C4-2B (cell line): ENCODE data around the gene PRPSAP2.

ENCODE experiments used
- H3K27ac ChIP-seq: fragments of 450-650 bp; 2 replicates; pipeline ENCODE4 v1.5.1; 2017
- ZFX ChIP-seq: fragments of 450-650 bp; IDR thresholded peaks from 2 replicates; pipeline ENCODE4 v1.6.1; 2017
- TF ChIP-seq, protein P1 (sequence below): fragments of 450-650 bp; conservative IDR thresholded peaks from 2 replicates; pipeline ENCODE4 v1.5.1; 2017; ENCODE audit warnings: mild to moderate bottlenecking

The PRPSAP2 gene

DNA sequence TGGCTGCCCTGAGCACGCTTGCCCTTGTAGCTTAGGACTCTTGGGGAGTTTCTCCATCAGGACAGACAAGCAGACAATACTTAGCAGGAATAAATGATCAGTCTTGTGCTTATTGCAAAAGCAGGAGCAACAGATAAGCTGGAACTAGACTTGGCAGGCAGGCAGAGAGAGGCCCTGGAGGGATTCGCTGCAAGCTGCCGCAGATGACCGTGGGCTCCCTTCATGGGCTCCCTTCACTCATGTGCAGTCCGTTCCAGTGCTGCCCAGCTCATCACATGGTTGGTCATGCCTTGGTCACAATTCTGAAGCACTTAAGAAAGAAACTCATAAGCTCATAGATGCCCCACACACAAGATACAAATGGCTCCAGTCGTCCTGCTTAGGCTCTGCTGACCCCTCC, 91.6 kb downstream of the PRPSAP2 start:
- TF ChIP-seq, protein P1, sequence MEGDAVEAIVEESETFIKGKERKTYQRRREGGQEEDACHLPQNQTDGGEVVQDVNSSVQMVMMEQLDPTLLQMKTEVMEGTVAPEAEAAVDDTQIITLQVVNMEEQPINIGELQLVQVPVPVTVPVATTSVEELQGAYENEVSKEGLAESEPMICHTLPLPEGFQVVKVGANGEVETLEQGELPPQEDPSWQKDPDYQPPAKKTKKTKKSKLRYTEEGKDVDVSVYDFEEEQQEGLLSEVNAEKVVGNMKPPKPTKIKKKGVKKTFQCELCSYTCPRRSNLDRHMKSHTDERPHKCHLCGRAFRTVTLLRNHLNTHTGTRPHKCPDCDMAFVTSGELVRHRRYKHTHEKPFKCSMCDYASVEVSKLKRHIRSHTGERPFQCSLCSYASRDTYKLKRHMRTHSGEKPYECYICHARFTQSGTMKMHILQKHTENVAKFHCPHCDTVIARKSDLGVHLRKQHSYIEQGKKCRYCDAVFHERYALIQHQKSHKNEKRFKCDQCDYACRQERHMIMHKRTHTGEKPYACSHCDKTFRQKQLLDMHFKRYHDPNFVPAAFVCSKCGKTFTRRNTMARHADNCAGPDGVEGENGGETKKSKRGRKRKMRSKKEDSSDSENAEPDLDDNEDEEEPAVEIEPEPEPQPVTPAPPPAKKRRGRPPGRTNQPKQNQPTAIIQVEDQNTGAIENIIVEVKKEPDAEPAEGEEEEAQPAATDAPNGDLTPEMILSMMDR, result no peak
- TF ChIP-seq ZFX, result no peak
- no peak overlapping the region for H3K27ac ChIP-seq

GRCh38 chr17:18950346-18950745, 92.4 kb downstream of the PRPSAP2 start:
- no peak overlapping the region for H3K27ac ChIP-seq
- TF ChIP-seq ZFX, result no peak
- TF ChIP-seq, protein P1, result no peak

DNA sequence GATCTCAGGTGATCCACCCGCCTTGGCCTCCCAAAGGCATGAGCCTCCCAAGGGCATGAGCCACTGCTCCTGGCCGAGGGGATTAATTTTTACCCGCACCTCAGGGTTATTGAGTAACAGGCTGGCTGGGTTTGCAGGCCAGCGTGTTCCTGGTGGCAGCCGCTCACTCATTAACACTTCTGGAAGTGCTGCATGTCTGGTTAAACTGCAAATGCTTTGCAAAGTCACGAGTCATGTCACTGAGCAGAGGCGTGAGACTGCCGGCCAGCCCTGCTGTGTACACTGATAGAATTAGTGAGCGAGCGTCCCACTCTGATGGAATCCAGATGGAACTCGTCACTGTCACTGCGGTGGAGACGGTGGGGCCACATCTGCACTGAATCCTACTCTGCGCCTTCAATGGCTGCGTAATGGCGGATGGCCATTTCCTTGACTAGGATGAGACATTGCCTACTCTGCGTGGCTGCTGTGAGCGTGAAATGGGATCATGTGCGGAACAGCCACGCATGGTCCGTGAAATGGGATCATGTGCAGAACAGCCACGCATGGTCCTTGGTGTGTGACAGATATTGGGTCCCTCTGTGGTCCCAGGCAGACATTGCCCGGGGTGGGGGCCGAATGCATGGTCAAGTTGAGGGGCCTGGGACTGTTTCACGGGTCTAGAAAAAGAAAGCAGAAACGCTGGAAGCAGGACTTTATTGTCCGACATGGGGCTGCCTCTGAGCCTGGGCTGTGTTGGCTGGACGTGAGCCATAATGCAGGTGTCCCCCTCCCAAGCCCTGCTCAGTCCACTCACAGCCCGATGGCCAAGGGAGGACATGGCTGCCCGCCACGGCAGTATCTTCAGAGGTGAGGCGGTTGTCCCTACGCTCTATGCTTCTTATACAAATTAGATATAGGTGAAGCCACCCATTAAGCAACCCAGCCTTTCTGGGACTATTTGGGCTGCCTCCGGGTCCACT, 93.3 kb downstream of the PRPSAP2 start:
- TF ChIP-seq, protein P1, result no peak
- no peak for TF ChIP-seq ZFX
- no peak overlapping the region for H3K27ac ChIP-seq

GRCh38 chr17:18951941-18952842, 94.3 kb downstream of the PRPSAP2 start, which contains the start of gene SLC5A10:
Gene SLC5A10 (plus strand): TSS chr17:18952165. CDS start chr17:18952206, 41 bp downstream.
- TF ChIP-seq ZFX, result no peak
- TF ChIP-seq, protein P1, result no peak
- H3K27ac ChIP-seq, result no peak within 1 kb of the TSS

GRCh38 chr17:18953231-18953728, 95.3 kb downstream of the PRPSAP2 start:
- no peak for TF ChIP-seq ZFX
- TF ChIP-seq, protein P1, result no peak
- no peak overlapping the region for H3K27ac ChIP-seq

DNA sequence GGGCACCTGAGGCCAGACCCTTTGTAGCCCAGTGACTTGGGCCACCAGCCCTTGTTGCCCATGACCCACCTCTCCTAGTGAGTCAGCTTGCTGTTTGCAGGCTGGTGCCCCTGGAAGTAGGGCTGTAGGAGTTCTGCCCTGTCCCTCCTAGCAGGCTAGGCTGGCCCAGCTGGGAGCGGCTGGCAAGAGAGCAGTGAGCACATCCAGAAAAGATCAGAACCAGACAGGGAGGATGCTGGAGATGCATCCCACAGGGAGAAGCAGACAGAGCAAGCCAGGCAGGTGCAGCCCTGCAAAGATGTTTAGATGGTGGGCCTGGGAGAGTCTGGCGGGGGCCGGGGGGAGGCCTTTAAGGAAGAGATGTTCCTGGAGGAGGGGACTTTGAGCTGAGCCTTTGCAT, 96.4 kb downstream of the PRPSAP2 start:
- TF ChIP-seq, protein P1, result no peak
- no peak; the same call in 1 of the 2 replicates for TF ChIP-seq ZFX
- no peak overlapping the region for H3K27ac ChIP-seq
